Liver (tissue), 9 donors: Measurements from ENCODE around the gene CCPG1. TPM values are rescaled to one million over a fixed set of nuclear protein-coding genes. Genes with fewer than 3 reads are reported as not detected.
"Not testable (repeated sequence)": the region's sequence is repeated elsewhere in the genome, so short reads cannot be mapped to it uniquely, and the experiment has no call there.

Experiments
- DNase-seq: peaks from one replicate; pipeline ENCODE4 v3.0.0-alpha.2; 2017; ENCODE audit warnings: low spot score
- H3K27ac ChIP-seq, 2 donors: one replicate each; pipeline ENCODE4 v1.7.0; 2013; ENCODE audit warnings: inconsistent platforms in 2 of 2, low read length in 2 of 2, control low read depth in 1 of 2, low read depth in 1 of 2, mild to moderate bottlenecking in 1 of 2
- H3K27me3 ChIP-seq, 4 donors: one replicate each; pipeline versions ENCODE4 v1.6.1 to v1.7.0; 2013; ENCODE audit warnings: low read length in 3 of 4, inconsistent platforms in 1 of 4, mild to moderate bottlenecking in 1 of 4, moderate library complexity in 1 of 4; ENCODE audit not compliant: control insufficient read depth in 4 of 4, insufficient read depth in 4 of 4
- H3K36me3 ChIP-seq, 4 donors: one replicate each; pipeline versions ENCODE4 v1.6.1 to v1.7.0; 2013; ENCODE audit warnings: low read length in 3 of 4, mild to moderate bottlenecking in 3 of 4, low read depth in 1 of 4, moderate library complexity in 1 of 4; ENCODE audit not compliant: control insufficient read depth in 4 of 4, insufficient read depth in 3 of 4
- H3K4me1 ChIP-seq, 4 donors: one replicate each; pipeline versions ENCODE4 v1.6.1 to v1.7.0; 2013; ENCODE audit warnings: low read length in 3 of 4, mild to moderate bottlenecking in 3 of 4, moderate library complexity in 1 of 4; ENCODE audit not compliant: control insufficient read depth in 4 of 4, insufficient read depth in 4 of 4
- H3K4me3 ChIP-seq, 3 donors: one replicate each; pipeline versions ENCODE4 v1.6.1 to v1.7.0; 2013; ENCODE audit warnings: low read length in 3 of 3, control low read depth in 1 of 3, low read depth in 1 of 3, mild to moderate bottlenecking in 1 of 3
- H3K9ac ChIP-seq, 2 donors: one replicate each; pipeline ENCODE4 v1.7.0; 2013; ENCODE audit warnings: low read length in 2 of 2, mild to moderate bottlenecking in 2 of 2, moderate library complexity in 2 of 2, control low read depth in 1 of 2, low read depth in 1 of 2
- H3K9me3 ChIP-seq, 4 donors: one replicate each; pipeline versions ENCODE4 v1.6.1 to v1.7.0; 2013; ENCODE audit warnings: low read length in 3 of 4; ENCODE audit not compliant: control insufficient read depth in 4 of 4
- FOXA1 ChIP-seq: IDR thresholded peaks from 2 replicates; pipeline ENCODE4 v1.6.1; 2016; ENCODE audit warnings: antibody characterized with exemption
- FOXA2 ChIP-seq: IDR thresholded peaks from 2 replicates; pipeline ENCODE4 v1.6.1; 2016; ENCODE audit warnings: antibody characterized with exemption
- GABPA ChIP-seq, 2 donors: IDR thresholded peaks in 1 of 2; conservative IDR thresholded peaks in 1 of 2; 2 replicates each; pipeline ENCODE4 v1.6.1; 2016; ENCODE audit warnings: antibody characterized with exemption in 2 of 2, mild to moderate bottlenecking in 1 of 2, moderate library complexity in 1 of 2
- HNF4A ChIP-seq, 2 donors: conservative IDR thresholded peaks; 2 replicates each; pipeline ENCODE4 v1.6.1; 2016; ENCODE audit warnings: antibody characterized with exemption in 2 of 2, mild to moderate bottlenecking in 2 of 2
- HNF4G ChIP-seq: IDR thresholded peaks from 2 replicates; pipeline ENCODE4 v1.6.1; 2016; ENCODE audit warnings: antibody characterized with exemption
- JUND ChIP-seq, 2 donors: IDR thresholded peaks; 2 replicates each; pipeline ENCODE4 v1.6.1; 2016; ENCODE audit warnings: antibody characterized with exemption in 2 of 2
- NR2F2 ChIP-seq: IDR thresholded peaks from 2 replicates; pipeline ENCODE4 v1.6.1; 2016; ENCODE audit warnings: antibody characterized with exemption
- RAD21 ChIP-seq, 2 donors: IDR thresholded peaks; 2 replicates each; pipeline ENCODE4 v1.6.1; 2016; ENCODE audit warnings: antibody characterized with exemption in 2 of 2, mild to moderate bottlenecking in 2 of 2
- RXRA ChIP-seq, 2 donors: IDR thresholded peaks; 2 replicates each; pipeline ENCODE4 v1.6.1; 2017 to 2018; ENCODE audit warnings: antibody characterized with exemption in 2 of 2, mild to moderate bottlenecking in 1 of 2
- TAF1 ChIP-seq: conservative IDR thresholded peaks from 2 replicates; pipeline ENCODE4 v1.6.1; 2016; ENCODE audit warnings: antibody characterized with exemption, mild to moderate bottlenecking
- YY1 ChIP-seq: IDR thresholded peaks from 2 replicates; pipeline ENCODE4 v1.6.1; 2016; ENCODE audit warnings: antibody characterized with exemption, mild to moderate bottlenecking
- WGBS: extraction: QIAGEN DNeasy Blood & Tissue Kit; methylation state at CpG from one replicate; pipeline ENCODE4 v1.1.7; 2013; 5-methylcytosine and 5-hydroxymethylcytosine counted together
- polyA plus RNA-seq, 2 donors: library from polyadenylated mRNA; stranded (reverse) in 1 of 2; unstranded in 1 of 2; fragments of 200-250 nt in 1 of 2; fragments of >200 nt in 1 of 2; fragmentation: Nextera tagmentation in 1 of 2; extraction: Ambion mirVana in 1 of 2; gene quantifications; one replicate each; pipeline versions ENCODE4 v1.2.1 to v1.2.3, GENCODE V29; 2013 to 2015
- total RNA-seq, 2 donors: library from RNA; depleted of rRNA; stranded (reverse); fragments of >200 nt; gene quantifications; one replicate each; pipeline ENCODE4 v1.2.3, GENCODE V29; 2014
- TF ChIP-seq, protein P1 (sequence below): IDR thresholded peaks from 2 replicates; pipeline ENCODE4 v1.6.1; 2016; ENCODE audit warnings: antibody characterized with exemption
- TF ChIP-seq, protein P2 (sequence below): IDR thresholded peaks from 2 replicates; pipeline ENCODE4 v1.6.1; 2016; ENCODE audit warnings: antibody characterized with exemption, mild to moderate bottlenecking
- TF ChIP-seq, protein P3 (sequence below): IDR thresholded peaks from 2 replicates; pipeline ENCODE4 v1.6.1; 2016; ENCODE audit warnings: antibody characterized with exemption
- TF ChIP-seq, protein P4 (sequence below): fragments of 150-350 bp; IDR thresholded peaks from 2 replicates; pipeline ENCODE4 v1.5.1; 2017; ENCODE audit warnings: improper control_type of control experiment, low read depth, low read length; ENCODE audit not compliant: missing input control
- TF ChIP-seq, protein P5 (sequence below): IDR thresholded peaks from 2 replicates; pipeline ENCODE4 v1.6.1; 2016; ENCODE audit warnings: antibody characterized with exemption
- donor health status: healthy.
- donor health status: healthy.
- donor health status: healthy.
- donor health status: healthy.
- donor health status: healthy.

The CCPG1 gene
- total and polyA plus RNA-seq, 4 donors: 21.5 to 89.1 (median 53.2) TPM

DNA sequence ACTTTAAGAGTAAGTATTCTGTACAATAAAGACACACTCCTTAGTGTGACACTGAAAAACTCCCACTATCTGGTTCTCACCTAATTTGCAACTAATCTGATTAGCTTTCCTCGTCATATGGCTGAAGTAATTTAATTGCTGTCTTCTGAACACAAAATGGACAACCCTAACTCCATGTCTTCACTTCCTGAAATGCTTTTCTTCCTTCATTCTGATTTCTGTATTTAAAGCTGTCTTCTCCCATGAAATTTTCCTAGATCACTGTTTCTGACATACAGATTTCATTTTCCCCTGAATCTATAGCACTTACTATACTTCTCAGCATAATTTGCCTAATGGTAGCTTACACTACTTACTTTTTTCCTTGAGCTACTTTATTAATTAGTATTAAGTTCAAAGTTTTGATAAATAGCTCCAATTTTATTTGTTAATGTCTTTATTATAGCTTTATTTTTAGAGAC is 6.3 kb downstream of the CCPG1 start:
- DNase-seq: no peak
- peaks cover 6 to 31% (median 21%) of the 10 kb centered on the region in 4 donors for H3K4me1 ChIP-seq
- no peak overlapping the region for H3K27ac ChIP-seq
- 84% methylated on average over 1 of the region's 1 CpG for WGBS
- no peaks in the 10 kb centered on the region for H3K27me3 ChIP-seq
- H3K9me3 ChIP-seq: no peaks in the 10 kb centered on the region
- H3K4me3 ChIP-seq: no peak overlapping the region
- TF ChIP-seq HNF4G: no peak
- TF ChIP-seq, protein P1, sequence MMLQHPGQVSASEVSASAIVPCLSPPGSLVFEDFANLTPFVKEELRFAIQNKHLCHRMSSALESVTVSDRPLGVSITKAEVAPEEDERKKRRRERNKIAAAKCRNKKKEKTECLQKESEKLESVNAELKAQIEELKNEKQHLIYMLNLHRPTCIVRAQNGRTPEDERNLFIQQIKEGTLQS: no peak
- no peak for TF ChIP-seq YY1
- TF ChIP-seq, protein P2, sequence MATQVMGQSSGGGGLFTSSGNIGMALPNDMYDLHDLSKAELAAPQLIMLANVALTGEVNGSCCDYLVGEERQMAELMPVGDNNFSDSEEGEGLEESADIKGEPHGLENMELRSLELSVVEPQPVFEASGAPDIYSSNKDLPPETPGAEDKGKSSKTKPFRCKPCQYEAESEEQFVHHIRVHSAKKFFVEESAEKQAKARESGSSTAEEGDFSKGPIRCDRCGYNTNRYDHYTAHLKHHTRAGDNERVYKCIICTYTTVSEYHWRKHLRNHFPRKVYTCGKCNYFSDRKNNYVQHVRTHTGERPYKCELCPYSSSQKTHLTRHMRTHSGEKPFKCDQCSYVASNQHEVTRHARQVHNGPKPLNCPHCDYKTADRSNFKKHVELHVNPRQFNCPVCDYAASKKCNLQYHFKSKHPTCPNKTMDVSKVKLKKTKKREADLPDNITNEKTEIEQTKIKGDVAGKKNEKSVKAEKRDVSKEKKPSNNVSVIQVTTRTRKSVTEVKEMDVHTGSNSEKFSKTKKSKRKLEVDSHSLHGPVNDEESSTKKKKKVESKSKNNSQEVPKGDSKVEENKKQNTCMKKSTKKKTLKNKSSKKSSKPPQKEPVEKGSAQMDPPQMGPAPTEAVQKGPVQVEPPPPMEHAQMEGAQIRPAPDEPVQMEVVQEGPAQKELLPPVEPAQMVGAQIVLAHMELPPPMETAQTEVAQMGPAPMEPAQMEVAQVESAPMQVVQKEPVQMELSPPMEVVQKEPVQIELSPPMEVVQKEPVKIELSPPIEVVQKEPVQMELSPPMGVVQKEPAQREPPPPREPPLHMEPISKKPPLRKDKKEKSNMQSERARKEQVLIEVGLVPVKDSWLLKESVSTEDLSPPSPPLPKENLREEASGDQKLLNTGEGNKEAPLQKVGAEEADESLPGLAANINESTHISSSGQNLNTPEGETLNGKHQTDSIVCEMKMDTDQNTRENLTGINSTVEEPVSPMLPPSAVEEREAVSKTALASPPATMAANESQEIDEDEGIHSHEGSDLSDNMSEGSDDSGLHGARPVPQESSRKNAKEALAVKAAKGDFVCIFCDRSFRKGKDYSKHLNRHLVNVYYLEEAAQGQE: no peak
- no peak for TF ChIP-seq NR2F2
- no peak for TF ChIP-seq FOXA2
- no peak for TF ChIP-seq GABPA (IDR thresholded peaks at IDR 0.05 in 1 of 2, conservative IDR thresholded peaks at IDR 0.05 in 1 of 2)
- TF ChIP-seq, protein P3, sequence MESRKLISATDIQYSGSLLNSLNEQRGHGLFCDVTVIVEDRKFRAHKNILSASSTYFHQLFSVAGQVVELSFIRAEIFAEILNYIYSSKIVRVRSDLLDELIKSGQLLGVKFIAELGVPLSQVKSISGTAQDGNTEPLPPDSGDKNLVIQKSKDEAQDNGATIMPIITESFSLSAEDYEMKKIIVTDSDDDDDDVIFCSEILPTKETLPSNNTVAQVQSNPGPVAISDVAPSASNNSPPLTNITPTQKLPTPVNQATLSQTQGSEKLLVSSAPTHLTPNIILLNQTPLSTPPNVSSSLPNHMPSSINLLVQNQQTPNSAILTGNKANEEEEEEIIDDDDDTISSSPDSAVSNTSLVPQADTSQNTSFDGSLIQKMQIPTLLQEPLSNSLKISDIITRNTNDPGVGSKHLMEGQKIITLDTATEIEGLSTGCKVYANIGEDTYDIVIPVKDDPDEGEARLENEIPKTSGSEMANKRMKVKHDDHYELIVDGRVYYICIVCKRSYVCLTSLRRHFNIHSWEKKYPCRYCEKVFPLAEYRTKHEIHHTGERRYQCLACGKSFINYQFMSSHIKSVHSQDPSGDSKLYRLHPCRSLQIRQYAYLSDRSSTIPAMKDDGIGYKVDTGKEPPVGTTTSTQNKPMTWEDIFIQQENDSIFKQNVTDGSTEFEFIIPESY: no peak
- TF ChIP-seq RAD21 (IDR thresholded peaks at IDR 0.05): no peak
- H3K9ac ChIP-seq: no peak overlapping the region
- H3K36me3 ChIP-seq: peaks cover 0 to 2% (median 0%) of the 10 kb centered on the region in 4 donors

DNA sequence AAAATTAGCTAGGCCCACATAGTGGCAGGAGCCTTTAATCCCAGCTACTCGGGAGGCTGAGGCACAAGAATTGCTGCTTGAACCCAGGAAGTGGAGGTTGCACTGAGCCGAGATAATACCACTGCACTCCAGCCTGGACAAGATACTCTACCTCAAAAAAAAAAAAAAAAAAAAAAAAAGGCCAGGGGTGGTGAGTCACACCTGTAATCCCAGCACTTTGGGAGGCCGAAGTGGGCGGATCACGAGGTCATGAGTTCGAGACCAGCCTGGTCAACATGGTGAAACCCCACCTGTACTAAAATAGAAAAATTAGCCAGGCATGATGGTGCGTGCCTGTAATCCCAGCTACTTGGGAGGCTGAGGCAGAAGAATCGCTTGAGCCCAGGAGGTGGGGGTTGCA is 8.1 kb downstream of the CCPG1 start:
- not testable (repeated sequence) for H3K27ac ChIP-seq, H3K36me3 ChIP-seq, H3K27me3 ChIP-seq, DNase-seq, H3K9me3 ChIP-seq, H3K4me3 ChIP-seq, H3K9ac ChIP-seq
- 96% methylated on average over 8 of the region's 8 CpGs for WGBS
- peaks cover 5 to 22% (median 19%) of the 10 kb centered on the region in 4 donors for H3K4me1 ChIP-seq

DNA sequence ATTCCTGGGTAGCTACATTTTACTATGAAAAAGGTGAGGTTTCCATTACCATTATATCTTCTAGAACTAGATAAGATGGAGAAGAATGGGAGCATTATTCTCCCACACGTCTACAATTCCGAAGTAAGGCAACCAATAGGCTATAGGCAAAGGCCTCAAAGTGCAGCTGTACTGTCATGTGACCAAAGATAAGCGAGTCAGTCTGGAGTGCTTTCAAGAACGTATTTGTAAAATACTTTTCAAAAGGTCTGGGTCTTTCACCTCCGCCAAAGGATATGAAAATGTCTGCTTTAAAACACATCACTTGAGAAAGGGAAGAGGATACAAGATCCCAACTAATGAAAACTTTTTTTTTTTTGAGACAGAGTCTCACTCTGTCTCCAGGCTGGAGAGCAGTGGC is 9.9 kb downstream of the CCPG1 start:
- H3K27me3 ChIP-seq: no peaks in the 10 kb centered on the region
- H3K4me3 ChIP-seq: no peak overlapping the region
- 97% methylated on average over 5 of the region's 5 CpGs for WGBS
- H3K36me3 ChIP-seq: peaks cover 0 to 2% (median under 1%) of the 10 kb centered on the region in 4 donors
- H3K27ac ChIP-seq: no peak overlapping the region
- no peak overlapping the region for H3K9ac ChIP-seq
- H3K9me3 ChIP-seq: no peaks in the 10 kb centered on the region
- H3K4me1 ChIP-seq: peaks cover 2 to 11% (median 7%) of the 10 kb centered on the region in 4 donors
- DNase-seq: no peak
- TF ChIP-seq, protein P4, sequence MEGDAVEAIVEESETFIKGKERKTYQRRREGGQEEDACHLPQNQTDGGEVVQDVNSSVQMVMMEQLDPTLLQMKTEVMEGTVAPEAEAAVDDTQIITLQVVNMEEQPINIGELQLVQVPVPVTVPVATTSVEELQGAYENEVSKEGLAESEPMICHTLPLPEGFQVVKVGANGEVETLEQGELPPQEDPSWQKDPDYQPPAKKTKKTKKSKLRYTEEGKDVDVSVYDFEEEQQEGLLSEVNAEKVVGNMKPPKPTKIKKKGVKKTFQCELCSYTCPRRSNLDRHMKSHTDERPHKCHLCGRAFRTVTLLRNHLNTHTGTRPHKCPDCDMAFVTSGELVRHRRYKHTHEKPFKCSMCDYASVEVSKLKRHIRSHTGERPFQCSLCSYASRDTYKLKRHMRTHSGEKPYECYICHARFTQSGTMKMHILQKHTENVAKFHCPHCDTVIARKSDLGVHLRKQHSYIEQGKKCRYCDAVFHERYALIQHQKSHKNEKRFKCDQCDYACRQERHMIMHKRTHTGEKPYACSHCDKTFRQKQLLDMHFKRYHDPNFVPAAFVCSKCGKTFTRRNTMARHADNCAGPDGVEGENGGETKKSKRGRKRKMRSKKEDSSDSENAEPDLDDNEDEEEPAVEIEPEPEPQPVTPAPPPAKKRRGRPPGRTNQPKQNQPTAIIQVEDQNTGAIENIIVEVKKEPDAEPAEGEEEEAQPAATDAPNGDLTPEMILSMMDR: no peak
- TF ChIP-seq, protein P2: no peak
- no peak for TF ChIP-seq RXRA (IDR thresholded peaks at IDR 0.05)
- no peak for TF ChIP-seq JUND (IDR thresholded peaks at IDR 0.05)
- no peak for TF ChIP-seq HNF4G
- no peak for TF ChIP-seq NR2F2
- TF ChIP-seq, protein P1: no peak
- TF ChIP-seq FOXA1: no peak
- TF ChIP-seq, protein P5, sequence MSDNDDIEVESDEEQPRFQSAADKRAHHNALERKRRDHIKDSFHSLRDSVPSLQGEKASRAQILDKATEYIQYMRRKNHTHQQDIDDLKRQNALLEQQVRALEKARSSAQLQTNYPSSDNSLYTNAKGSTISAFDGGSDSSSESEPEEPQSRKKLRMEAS: no peak
- no peak for TF ChIP-seq GABPA (IDR thresholded peaks at IDR 0.05 in 1 of 2, conservative IDR thresholded peaks at IDR 0.05 in 1 of 2)
- no peak for TF ChIP-seq HNF4A (conservative IDR thresholded peaks at IDR 0.05)
- TF ChIP-seq YY1: no peak
- no peak for TF ChIP-seq TAF1
